Uterus (tissue), 2 donors: ENCODE measurements around the gene LOXL3.

Experiments used
- POLR2A ChIP-seq, 2 donors: fragments of 450-650 bp; IDR thresholded peaks; one replicate each; pipeline ENCODE4 v1.6.1; 2016; ENCODE audit warnings: antibody characterized with exemption in 2 of 2, mild to moderate bottlenecking in 1 of 2, moderate library complexity in 1 of 2
- TF ChIP-seq, protein P1 (sequence below), 4 experiments: fragments of 200-600 bp in 2 of 4; fragments of 450-650 bp in 2 of 4; sonication (generic) in 2 of 4; IDR thresholded peaks; one replicate each; pipeline ENCODE4 v1.5.1; 2016 to 2019; ENCODE audit warnings: antibody characterized with exemption in 4 of 4, mild to moderate bottlenecking in 2 of 4, moderate library complexity in 1 of 4

DNA sequence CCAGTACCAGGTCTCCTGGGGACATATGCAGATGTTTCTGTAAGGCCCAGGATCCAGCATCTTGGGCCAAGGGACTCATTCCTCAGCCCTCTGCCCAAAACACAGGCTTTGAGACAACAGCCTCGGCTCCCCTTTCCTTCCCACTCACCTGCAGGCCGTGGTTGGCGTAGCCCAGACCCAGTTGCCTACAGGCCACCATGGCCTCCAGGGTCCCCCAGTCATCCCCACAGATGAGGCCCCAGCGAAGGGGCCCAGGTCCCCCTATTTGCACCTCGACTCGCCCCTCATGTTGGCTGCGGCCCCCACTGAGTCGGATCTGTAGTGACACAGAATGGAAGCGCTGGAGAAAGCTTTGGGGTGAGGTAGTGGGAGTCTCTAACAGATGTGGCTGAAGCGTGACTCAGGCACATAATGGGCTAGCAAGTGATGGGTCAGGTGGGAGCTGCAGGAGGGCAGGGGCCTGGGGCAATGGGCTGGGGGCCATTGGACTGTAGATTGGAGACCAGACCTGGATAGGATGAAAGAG is 18.2 kb downstream of the LOXL3 start:
- TF ChIP-seq, protein P1, sequence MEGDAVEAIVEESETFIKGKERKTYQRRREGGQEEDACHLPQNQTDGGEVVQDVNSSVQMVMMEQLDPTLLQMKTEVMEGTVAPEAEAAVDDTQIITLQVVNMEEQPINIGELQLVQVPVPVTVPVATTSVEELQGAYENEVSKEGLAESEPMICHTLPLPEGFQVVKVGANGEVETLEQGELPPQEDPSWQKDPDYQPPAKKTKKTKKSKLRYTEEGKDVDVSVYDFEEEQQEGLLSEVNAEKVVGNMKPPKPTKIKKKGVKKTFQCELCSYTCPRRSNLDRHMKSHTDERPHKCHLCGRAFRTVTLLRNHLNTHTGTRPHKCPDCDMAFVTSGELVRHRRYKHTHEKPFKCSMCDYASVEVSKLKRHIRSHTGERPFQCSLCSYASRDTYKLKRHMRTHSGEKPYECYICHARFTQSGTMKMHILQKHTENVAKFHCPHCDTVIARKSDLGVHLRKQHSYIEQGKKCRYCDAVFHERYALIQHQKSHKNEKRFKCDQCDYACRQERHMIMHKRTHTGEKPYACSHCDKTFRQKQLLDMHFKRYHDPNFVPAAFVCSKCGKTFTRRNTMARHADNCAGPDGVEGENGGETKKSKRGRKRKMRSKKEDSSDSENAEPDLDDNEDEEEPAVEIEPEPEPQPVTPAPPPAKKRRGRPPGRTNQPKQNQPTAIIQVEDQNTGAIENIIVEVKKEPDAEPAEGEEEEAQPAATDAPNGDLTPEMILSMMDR (IDR thresholded peaks at IDR 0.05): no peak
- no peak for TF ChIP-seq POLR2A (IDR thresholded peaks at IDR 0.05)
